Spleen (tissue), 7 donors: ENCODE data around the gene PCYT1A.

Source experiments
- CTCF ChIP-seq, 11 experiments: fragments of 200-600 bp in 7 of 11; fragments of 450-650 bp in 4 of 11; sonication (generic) in 4 of 11; IDR thresholded peaks in 8 of 11; conservative IDR thresholded peaks in 3 of 11; 1 replicate in 7 of 11; 2 replicates in 4 of 11; pipeline versions ENCODE4 v1.4.0 to v1.8.0; 2016 to 2021; ENCODE audit warnings: antibody characterized with exemption in 11 of 11, inconsistent platforms in 4 of 11, mild to moderate bottlenecking in 1 of 11
- POLR2A ChIP-seq, 3 donors: fragments of 450-650 bp; IDR thresholded peaks; one replicate each; pipeline ENCODE4 v1.5.1; 2017; ENCODE audit warnings: antibody characterized with exemption in 3 of 3, mild to moderate bottlenecking in 1 of 3
- donor health status: DM: no; HTN: no; CAD: no; lungs with moderate emphysema.
- donor health status: DM: no; HTN: no; CAD: no.
- donor health status: DM: no; HTN: no; CAD: no.

GRCh38 chr3:196186651-196187573, 100.6 kb downstream of the PCYT1A start:
- no peak for TF ChIP-seq CTCF (IDR thresholded peaks at IDR 0.05 in 8 of 11, conservative IDR thresholded peaks at IDR 0.05 in 3 of 11)
- no peak for TF ChIP-seq POLR2A (IDR thresholded peaks at IDR 0.05)
